GM12874 (cell line): ENCODE measurements around the gene SOCS3.
A peak's percentile ranks its signal among the peaks of the same experiment; 100 is the strongest.

Source experiments
- TF ChIP-seq, protein P1 (sequence below): IDR thresholded peaks from 2 replicates; pipeline ENCODE4 v1.5.1; 2011; ENCODE audit warnings: low read depth, mild to moderate bottlenecking, control low read depth, low read length, moderate library complexity; ENCODE audit not compliant: insufficient read depth

Gene SOCS3

GRCh38 chr17:78353834-78354233 lies 6.0 kb downstream of the SOCS3 start:
- TF ChIP-seq, protein P1, sequence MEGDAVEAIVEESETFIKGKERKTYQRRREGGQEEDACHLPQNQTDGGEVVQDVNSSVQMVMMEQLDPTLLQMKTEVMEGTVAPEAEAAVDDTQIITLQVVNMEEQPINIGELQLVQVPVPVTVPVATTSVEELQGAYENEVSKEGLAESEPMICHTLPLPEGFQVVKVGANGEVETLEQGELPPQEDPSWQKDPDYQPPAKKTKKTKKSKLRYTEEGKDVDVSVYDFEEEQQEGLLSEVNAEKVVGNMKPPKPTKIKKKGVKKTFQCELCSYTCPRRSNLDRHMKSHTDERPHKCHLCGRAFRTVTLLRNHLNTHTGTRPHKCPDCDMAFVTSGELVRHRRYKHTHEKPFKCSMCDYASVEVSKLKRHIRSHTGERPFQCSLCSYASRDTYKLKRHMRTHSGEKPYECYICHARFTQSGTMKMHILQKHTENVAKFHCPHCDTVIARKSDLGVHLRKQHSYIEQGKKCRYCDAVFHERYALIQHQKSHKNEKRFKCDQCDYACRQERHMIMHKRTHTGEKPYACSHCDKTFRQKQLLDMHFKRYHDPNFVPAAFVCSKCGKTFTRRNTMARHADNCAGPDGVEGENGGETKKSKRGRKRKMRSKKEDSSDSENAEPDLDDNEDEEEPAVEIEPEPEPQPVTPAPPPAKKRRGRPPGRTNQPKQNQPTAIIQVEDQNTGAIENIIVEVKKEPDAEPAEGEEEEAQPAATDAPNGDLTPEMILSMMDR, result no peak

- TF ChIP-seq, protein P1, result no peak
Measured at GRCh38 chr17:78351449-78352006, 8.3 kb downstream of the SOCS3 start.

GRCh38 chr17:78349891-78350642 lies 9.8 kb downstream of the SOCS3 start:
- TF ChIP-seq, protein P1, result 0 out of 2 replicates have a peak, but pooled peaks have one; percentile 13

DNA sequence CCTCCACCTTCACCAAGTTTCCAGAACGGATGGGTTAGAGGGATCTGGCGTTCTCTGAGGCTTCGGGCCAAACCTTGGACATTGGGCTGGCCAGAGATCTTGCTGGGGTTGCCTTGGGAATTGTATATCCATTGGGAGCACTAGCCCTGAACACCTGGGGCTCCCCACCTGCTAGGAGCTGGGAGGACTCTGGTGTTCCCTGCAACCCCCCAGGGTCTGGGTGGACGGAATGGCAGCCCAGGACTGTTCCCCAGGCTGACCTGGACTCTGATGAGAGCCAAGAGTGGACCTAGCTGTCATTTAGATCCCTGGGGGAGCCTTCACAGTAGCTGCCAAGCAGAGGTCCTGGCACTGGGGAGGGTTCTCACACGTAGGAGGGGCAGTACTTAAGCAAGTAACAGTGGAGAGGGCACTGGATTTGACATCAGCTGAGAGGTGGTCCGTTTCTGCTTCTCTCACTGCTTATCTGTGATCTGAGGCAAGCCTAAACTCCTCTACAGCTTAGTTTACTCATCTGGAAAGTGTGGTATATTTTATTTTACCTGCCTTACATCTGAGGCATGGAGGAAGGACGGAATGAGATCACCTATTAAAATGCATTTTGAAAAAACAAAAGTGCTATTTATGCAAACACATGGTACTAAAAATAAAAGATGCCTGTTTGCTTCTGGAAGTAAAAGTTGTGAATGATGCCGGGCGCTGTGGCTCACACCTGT lies 11.7 kb downstream of the SOCS3 start:
- TF ChIP-seq, protein P1, result no peak

DNA sequence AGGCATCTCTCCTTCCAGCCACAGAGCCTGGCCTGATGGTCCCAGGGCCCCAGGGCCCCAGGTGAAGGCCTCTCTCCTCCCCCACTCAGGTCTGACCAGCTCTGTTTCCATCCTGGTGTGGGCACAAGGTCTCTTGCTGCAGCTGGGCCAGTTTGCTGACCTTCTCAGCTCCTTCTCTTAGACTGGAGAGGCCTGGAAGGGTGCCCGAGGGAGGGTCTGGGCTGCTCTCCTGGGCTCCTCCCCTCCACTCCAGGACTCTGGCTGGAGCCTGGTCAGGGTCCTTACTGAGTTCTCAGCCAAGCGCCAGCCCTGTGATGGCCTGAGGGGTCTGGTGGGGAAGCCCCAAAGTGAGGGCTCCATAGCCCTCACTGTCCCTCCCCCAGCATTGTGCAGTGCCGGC lies 12.4 kb downstream of the SOCS3 start:
- TF ChIP-seq, protein P1, result no peak

DNA sequence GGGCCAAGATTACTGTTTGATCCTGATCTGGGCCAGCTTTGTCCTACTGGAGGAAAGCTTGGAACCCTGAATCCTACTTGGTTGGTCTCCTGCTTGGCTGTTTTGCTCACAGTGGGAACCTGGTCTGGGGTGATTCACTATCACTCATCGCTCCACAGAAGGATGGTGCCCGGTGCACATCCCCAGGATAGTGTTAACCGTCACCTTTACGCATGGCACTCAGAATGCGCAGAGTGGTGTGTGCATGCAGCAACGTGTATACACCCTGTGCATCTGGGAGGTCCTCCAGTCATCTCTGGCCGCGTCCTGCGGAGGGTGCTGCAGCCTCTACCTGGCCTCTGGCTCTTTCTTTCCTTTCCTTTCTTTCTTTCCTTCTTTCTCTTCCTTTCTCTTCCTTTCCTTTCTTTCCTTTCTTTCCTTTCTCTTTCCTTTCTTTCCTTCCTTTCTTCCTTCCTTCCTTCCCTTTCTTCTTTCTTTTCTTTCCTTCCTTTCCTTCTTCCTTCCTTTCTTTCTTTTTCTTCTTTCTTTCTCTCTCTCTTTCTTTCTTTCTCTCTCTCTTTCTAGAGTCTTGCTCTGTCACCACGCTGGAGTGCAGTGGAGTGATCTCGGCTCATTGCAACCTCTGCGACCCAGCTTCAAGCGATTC lies 13.1 kb downstream of the SOCS3 start:
- TF ChIP-seq, protein P1, result no peak
